ENCODE results near the gene FAU.

FAU gene

DNA sequence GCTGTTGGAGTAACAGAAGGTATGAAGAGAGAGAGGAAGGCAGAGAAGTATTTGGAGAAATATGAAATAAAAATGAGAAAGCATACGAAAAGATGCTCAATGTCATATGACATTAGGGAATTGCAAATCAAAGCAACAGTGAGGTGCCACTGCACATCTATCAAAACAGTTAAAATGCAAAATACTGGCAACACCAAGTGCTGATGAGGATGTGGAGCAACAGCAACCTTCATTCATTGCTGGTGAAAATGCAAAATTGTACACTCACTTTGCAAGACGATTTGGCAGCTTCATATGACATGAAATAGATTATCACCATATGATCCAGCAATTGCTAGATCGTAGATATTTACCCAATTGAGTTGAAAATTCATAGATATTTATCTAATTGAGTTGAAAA lies 38.7 kb upstream of the FAU start:
- no peaks in the 10 kb centered on the region for H3K36me3 ChIP-seq (ENCODE audit: control insufficient read depth in 2 of 2, insufficient read depth in 1 of 2, low read length in 2 of 2)
- no peak for TF ChIP-seq GLI2 (tag by site-specific recombination; IDR thresholded peaks at IDR 0.05; ENCODE audit: borderline replicate concordance, low read depth)
- no peak for TF ChIP-seq OVOL3 (tag by site-specific recombination; IDR thresholded peaks at IDR 0.05)
- TF ChIP-seq WT1 (tag by site-specific recombination; IDR thresholded peaks at IDR 0.05) = no peak
- no peak for TF ChIP-seq ZNF423 (tag by site-specific recombination; IDR thresholded peaks at IDR 0.05)
- TF ChIP-seq, protein P1, sequence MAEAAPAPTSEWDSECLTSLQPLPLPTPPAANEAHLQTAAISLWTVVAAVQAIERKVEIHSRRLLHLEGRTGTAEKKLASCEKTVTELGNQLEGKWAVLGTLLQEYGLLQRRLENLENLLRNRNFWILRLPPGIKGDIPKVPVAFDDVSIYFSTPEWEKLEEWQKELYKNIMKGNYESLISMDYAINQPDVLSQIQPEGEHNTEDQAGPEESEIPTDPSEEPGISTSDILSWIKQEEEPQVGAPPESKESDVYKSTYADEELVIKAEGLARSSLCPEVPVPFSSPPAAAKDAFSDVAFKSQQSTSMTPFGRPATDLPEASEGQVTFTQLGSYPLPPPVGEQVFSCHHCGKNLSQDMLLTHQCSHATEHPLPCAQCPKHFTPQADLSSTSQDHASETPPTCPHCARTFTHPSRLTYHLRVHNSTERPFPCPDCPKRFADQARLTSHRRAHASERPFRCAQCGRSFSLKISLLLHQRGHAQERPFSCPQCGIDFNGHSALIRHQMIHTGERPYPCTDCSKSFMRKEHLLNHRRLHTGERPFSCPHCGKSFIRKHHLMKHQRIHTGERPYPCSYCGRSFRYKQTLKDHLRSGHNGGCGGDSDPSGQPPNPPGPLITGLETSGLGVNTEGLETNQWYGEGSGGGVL (tag by site-specific recombination; IDR thresholded peaks at IDR 0.05) = no peak
- TF ChIP-seq, protein P2, sequence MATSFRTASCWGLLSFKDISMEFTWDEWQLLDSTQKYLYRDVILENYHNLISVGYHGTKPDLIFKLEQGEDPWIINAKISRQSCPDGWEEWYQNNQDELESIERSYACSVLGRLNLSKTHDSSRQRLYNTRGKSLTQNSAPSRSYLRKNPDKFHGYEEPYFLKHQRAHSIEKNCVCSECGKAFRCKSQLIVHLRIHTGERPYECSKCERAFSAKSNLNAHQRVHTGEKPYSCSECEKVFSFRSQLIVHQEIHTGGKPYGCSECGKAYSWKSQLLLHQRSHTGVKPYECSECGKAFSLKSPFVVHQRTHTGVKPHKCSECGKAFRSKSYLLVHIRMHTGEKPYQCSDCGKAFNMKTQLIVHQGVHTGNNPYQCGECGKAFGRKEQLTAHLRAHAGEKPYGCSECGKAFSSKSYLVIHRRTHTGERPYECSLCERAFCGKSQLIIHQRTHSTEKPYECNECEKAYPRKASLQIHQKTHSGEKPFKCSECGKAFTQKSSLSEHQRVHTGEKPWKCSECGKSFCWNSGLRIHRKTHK (tag by site-specific recombination; IDR thresholded peaks at IDR 0.05) = no peak
- TF ChIP-seq, protein P3, sequence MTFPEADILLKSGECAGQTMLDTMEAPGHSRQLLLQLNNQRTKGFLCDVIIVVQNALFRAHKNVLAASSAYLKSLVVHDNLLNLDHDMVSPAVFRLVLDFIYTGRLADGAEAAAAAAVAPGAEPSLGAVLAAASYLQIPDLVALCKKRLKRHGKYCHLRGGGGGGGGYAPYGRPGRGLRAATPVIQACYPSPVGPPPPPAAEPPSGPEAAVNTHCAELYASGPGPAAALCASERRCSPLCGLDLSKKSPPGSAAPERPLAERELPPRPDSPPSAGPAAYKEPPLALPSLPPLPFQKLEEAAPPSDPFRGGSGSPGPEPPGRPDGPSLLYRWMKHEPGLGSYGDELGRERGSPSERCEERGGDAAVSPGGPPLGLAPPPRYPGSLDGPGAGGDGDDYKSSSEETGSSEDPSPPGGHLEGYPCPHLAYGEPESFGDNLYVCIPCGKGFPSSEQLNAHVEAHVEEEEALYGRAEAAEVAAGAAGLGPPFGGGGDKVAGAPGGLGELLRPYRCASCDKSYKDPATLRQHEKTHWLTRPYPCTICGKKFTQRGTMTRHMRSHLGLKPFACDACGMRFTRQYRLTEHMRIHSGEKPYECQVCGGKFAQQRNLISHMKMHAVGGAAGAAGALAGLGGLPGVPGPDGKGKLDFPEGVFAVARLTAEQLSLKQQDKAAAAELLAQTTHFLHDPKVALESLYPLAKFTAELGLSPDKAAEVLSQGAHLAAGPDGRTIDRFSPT (tag by site-specific recombination; IDR thresholded peaks at IDR 0.05) = no peak
- no peak for TF ChIP-seq ZNF514 (tag by site-specific recombination; IDR thresholded peaks at IDR 0.05)
- no peak for TF ChIP-seq ZNF133 (tag by site-specific recombination; IDR thresholded peaks at IDR 0.05)
- H3K9me3 ChIP-seq (ENCODE audit: control insufficient read depth, insufficient read depth, low read depth, low read length) = no peaks in the 10 kb centered on the region
- no peak overlapping the region for H3K4me3 ChIP-seq (ENCODE audit: low read depth, low read length)
- POLR2A ChIA-PET = interaction anchor here (1.7 kb wide), 1 partner anchor 26 kb away, joined by 4 read pairs; no protein-coding TSS in a partner anchor
- H3K27ac ChIP-seq (ENCODE audit: extremely low read depth, low read depth, low read length) = no peak overlapping the region
- CTCF ChIA-PET = no interaction called here
- no peaks in the 10 kb centered on the region for H3K4me1 ChIP-seq (ENCODE audit: control insufficient read depth, insufficient read depth, low read length)

DNA sequence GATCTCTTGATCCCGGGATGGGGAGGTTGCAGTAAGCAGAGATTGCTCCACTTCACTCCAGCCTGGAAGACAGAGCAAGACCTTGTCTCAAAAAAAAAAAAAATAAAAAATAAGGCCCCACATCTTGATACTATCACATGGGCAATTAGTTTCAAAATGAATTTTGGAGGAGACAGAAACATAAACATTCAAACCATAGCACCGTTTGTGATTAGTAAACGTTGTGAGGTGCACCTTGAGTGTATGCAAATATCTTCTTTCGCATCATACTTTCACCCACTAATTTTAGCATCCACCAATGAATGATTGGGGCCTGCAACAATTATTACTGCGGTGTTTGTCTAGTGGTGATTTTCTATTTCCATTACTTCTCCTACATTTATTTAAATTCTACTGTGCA lies 37.1 kb upstream of the FAU start:
- Histone ChIP-seq H3K9me3 (ENCODE audit: control insufficient read depth, insufficient read depth, low read depth, low read length) (no peaks in the 10 kb centered on the region), H3K27ac (ENCODE audit: extremely low read depth, low read depth, low read length) (no peak overlapping the region), H3K36me3 (ENCODE audit: control insufficient read depth in 2 of 2, insufficient read depth in 1 of 2, low read length in 2 of 2) (no peaks in the 10 kb centered on the region), H3K4me1 (ENCODE audit: control insufficient read depth, insufficient read depth, low read length) (no peaks in the 10 kb centered on the region), H3K4me3 (ENCODE audit: low read depth, low read length) (no peak overlapping the region)
- ChIA-PET CTCF (interaction anchor here (1.0 kb wide), 1 partner anchor 46 kb away, joined by 3 read pairs; no protein-coding TSS in a partner anchor), POLR2A (interaction anchor here (0.7 kb wide), 1 partner anchor 19 kb away, joined by 3 read pairs; no protein-coding TSS in a partner anchor)
- TF ChIP-seq ZNF549 (tag by site-specific recombination; IDR thresholded peaks at IDR 0.05) (no peak), ZNF155 (tag by site-specific recombination; IDR thresholded peaks at IDR 0.05) (no peak), EGR2 (tag by site-specific recombination; IDR thresholded peaks at IDR 0.05; ENCODE audit: low read depth) (no peak), SP2 (tag by site-specific recombination; IDR thresholded peaks at IDR 0.05) (no peak), ZNF138 (tag by site-specific recombination; IDR thresholded peaks at IDR 0.05; ENCODE audit: borderline replicate concordance) (no peak)

DNA sequence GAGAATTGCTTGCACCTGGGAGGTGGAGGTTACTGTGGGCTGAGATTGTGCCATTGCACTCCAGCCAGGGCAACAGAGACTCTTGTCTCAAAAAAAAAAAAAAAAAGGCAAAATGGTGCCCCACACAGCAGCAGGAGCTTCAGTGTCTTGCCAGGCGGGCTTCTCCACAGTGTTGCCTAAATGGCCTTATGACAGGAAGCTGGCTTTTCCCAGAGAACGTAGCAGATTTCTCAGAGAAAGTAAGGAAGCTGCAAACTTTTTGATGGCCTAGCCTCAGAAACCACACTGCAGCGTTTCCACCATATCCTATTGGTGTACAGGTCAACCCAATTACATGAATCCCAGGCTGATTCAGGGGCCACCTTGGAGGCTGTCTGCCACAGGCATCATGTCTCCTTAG lies 35.4 kb upstream of the FAU start:
- ChIA-PET CTCF (no interaction called here), POLR2A (no interaction called here)
- H3K36me3 ChIP-seq (ENCODE audit: control insufficient read depth in 2 of 2, insufficient read depth in 1 of 2, low read length in 2 of 2) = no peaks in the 10 kb centered on the region
- no peak overlapping the region for H3K4me3 ChIP-seq (ENCODE audit: low read depth, low read length)
- no peaks in the 10 kb centered on the region for H3K4me1 ChIP-seq (ENCODE audit: control insufficient read depth, insufficient read depth, low read length)
- H3K9me3 ChIP-seq (ENCODE audit: control insufficient read depth, insufficient read depth, low read depth, low read length) = no peaks in the 10 kb centered on the region
- TF ChIP-seq ZNF660 (tag by site-specific recombination; IDR thresholded peaks at IDR 0.05) = no peak
- no peak overlapping the region for H3K27ac ChIP-seq (ENCODE audit: extremely low read depth, low read depth, low read length)

Data from HEK293 (cell line).